ENCODE measurements around the gene FGR. TPM values are rescaled to one million over a fixed set of nuclear protein-coding genes. Genes with fewer than 3 reads are reported as not detected.

FGR gene
- total and polyA plus RNA-seq, 2 donors (not counting 1 experiment from before 2014, with no cell fraction given), result 57.0 to 295 TPM

DNA sequence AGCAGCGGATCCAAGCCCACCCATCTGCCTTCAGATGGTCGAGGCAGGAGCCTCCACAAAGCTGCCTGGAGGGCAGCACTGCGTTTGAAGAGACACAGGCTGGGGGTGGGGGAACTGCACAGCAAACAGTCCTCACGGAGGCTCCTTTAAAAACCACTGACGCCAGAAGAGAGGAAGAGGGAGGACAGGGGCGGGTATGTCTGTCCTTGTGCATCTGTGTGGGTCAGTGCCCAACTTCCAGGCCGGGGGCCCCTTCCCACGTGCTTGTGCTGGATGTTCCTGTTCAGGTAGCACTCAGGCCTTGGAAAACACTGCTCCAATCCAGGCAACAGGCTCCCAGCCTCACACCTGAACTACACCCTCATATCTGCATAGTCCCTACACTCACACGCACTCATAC, 38.7 kb downstream of the FGR start:
- Mint-ChIP-seq H3K9me3 (ENCODE audit: insufficient read depth) (no peaks in the 10 kb centered on the region), H3K4me1 (peaks cover 31% of the 10 kb centered on the region), H3K27ac (no peak overlapping the region), H3K4me3 (no peak overlapping the region), H3K27me3 (no peaks in the 10 kb centered on the region)
- 35% methylated on average over 8 of the region's 9 CpGs for WGBS (ENCODE audit: insufficient coverage)
- no peak overlapping the region for H3K4me2 ChIP-seq (replicated peaks; ENCODE audit: low read depth, low read length, poor library complexity, severe bottlenecking)
- H3K4me1 ChIP-seq (ENCODE audit: control insufficient read depth in 2 of 2, insufficient read depth in 2 of 2, low read length in 2 of 2), result peaks cover 47 to 72% of the 10 kb centered on the region in 2 donors
- H2AFZ ChIP-seq (ENCODE audit: insufficient read depth, low read depth, low read length, poor library complexity, severe bottlenecking), result no peak overlapping the region
- H3K9me3 ChIP-seq (ENCODE audit: control extremely low read depth in 1 of 3, control insufficient read depth in 2 of 3, insufficient read depth in 1 of 3, low read length in 2 of 3), result no peaks in the 10 kb centered on the region
- ChIA-PET CTCF (interaction anchor here (0.6 to 2.0 kb wide), 3 partner anchors 9 to 552 kb away, joined by 3 to 12 read pairs (median 7); no protein-coding TSS in a partner anchor), POLR2A (interaction anchor here (0.5 kb wide), 1 partner anchor 201 kb away, joined by 3 read pairs; no protein-coding TSS in a partner anchor)
- H3K27ac ChIP-seq (ENCODE audit: low read length in 2 of 2), result no peak overlapping the region
- H3K9ac ChIP-seq (ENCODE audit: low read length), result no peak overlapping the region
- intact Hi-C loops (cut with micrococcal nuclease), result no loop called here
- H3K27me3 ChIP-seq (replicated peaks in 1 of 4; ENCODE audit: control extremely low read depth in 1 of 4, control insufficient read depth in 3 of 4, insufficient read depth in 4 of 4, low read length in 3 of 4), result no peaks in the 10 kb centered on the region
- ATAC-seq (ENCODE audit: low read depth) (no peak), DNase-seq (no peak)
- peaks cover 0 to 5% of the 10 kb centered on the region in 2 experiments for H3K36me3 ChIP-seq (replicated peaks in 1 of 2; ENCODE audit: control extremely low read depth in 1 of 2, control insufficient read depth in 1 of 2, extremely low read depth in 1 of 2, insufficient read depth in 2 of 2, low read length in 1 of 2)
- peaks cover 96% of the 10 kb centered on the region for H3K79me2 ChIP-seq (ENCODE audit: control insufficient read depth, insufficient read depth, low read length)
- H4K20me1 ChIP-seq (ENCODE audit: control insufficient read depth, insufficient read depth, low read length, poor library complexity, severe bottlenecking), result peaks cover 87% of the 10 kb centered on the region
- no peak overlapping the region for H3K4me3 ChIP-seq (ENCODE audit: control extremely low read depth in 1 of 5, extremely low read depth in 1 of 5, insufficient read depth in 1 of 5, low read depth in 2 of 5, low read length in 4 of 5)
- TF ChIP-seq EZH2 (IDR thresholded peaks at IDR 0.05; ENCODE audit: borderline replicate concordance, insufficient read depth, low read depth, low read length, poor library complexity, severe bottlenecking), result no peak
- TF ChIP-seq, protein P1, sequence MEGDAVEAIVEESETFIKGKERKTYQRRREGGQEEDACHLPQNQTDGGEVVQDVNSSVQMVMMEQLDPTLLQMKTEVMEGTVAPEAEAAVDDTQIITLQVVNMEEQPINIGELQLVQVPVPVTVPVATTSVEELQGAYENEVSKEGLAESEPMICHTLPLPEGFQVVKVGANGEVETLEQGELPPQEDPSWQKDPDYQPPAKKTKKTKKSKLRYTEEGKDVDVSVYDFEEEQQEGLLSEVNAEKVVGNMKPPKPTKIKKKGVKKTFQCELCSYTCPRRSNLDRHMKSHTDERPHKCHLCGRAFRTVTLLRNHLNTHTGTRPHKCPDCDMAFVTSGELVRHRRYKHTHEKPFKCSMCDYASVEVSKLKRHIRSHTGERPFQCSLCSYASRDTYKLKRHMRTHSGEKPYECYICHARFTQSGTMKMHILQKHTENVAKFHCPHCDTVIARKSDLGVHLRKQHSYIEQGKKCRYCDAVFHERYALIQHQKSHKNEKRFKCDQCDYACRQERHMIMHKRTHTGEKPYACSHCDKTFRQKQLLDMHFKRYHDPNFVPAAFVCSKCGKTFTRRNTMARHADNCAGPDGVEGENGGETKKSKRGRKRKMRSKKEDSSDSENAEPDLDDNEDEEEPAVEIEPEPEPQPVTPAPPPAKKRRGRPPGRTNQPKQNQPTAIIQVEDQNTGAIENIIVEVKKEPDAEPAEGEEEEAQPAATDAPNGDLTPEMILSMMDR (IDR thresholded peaks at IDR 0.05), result no peak

DNA sequence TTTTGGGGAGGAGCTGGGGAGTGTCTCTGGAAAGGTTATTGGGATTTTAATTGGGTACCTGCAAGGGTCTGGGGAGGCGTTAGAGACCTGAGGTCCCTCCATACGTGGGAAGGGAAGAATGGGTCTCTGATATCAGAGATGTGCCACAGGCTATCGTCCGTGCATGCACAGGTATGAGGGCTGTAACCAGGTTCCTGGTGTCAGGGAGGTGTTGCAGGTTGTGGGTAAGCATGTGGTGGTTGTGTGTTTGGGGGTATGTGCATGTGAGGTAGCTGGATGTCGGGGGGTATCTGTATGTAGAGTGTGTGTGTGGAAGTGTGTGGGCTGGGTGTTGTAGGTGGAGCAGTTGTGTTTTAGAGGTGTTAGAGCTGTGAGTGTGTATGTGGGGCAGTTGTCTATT, 39.4 kb downstream of the FGR start:
- Mint-ChIP-seq H3K4me1 (peaks cover 26% of the 10 kb centered on the region), H3K27ac (no peak overlapping the region), H3K4me3 (no peak overlapping the region), H3K27me3 (no peaks in the 10 kb centered on the region), H3K9me3 (ENCODE audit: insufficient read depth) (no peaks in the 10 kb centered on the region)
- TF ChIP-seq EZH2 (IDR thresholded peaks at IDR 0.05; ENCODE audit: borderline replicate concordance, insufficient read depth, low read depth, low read length, poor library complexity, severe bottlenecking), result no peak
- TF ChIP-seq, protein P1 (IDR thresholded peaks at IDR 0.05), result no peak
- Histone ChIP-seq H3K79me2 (ENCODE audit: control insufficient read depth, insufficient read depth, low read length) (peaks cover 98% of the 10 kb centered on the region), H3K4me2 (replicated peaks; ENCODE audit: low read depth, low read length, poor library complexity, severe bottlenecking) (no peak overlapping the region), H3K27ac (ENCODE audit: low read length in 2 of 2) (no peak overlapping the region), H4K20me1 (ENCODE audit: control insufficient read depth, insufficient read depth, low read length, poor library complexity, severe bottlenecking) (peaks cover 88% of the 10 kb centered on the region), H3K9ac (ENCODE audit: low read length) (no peak overlapping the region), H3K9me3 (ENCODE audit: control extremely low read depth in 1 of 3, control insufficient read depth in 2 of 3, insufficient read depth in 1 of 3, low read length in 2 of 3) (no peaks in the 10 kb centered on the region), H3K4me1 (ENCODE audit: control insufficient read depth in 2 of 2, insufficient read depth in 2 of 2, low read length in 2 of 2) (peaks cover 46 to 70% of the 10 kb centered on the region in 2 donors), H3K27me3 (replicated peaks in 1 of 4; ENCODE audit: control extremely low read depth in 1 of 4, control insufficient read depth in 3 of 4, insufficient read depth in 4 of 4, low read length in 3 of 4) (no peaks in the 10 kb centered on the region), H2AFZ (ENCODE audit: insufficient read depth, low read depth, low read length, poor library complexity, severe bottlenecking) (no peak overlapping the region), H3K4me3 (ENCODE audit: control extremely low read depth in 1 of 5, extremely low read depth in 1 of 5, insufficient read depth in 1 of 5, low read depth in 2 of 5, low read length in 4 of 5) (no peak overlapping the region), H3K36me3 (replicated peaks in 1 of 2; ENCODE audit: control extremely low read depth in 1 of 2, control insufficient read depth in 1 of 2, extremely low read depth in 1 of 2, insufficient read depth in 2 of 2, low read length in 1 of 2) (peaks cover 0 to 6% of the 10 kb centered on the region in 2 experiments)
- WGBS (ENCODE audit: insufficient coverage), result 73% methylated on average over 5 of the region's 5 CpGs
- CTCF ChIA-PET, result interaction anchor here (1.1 to 2.0 kb wide), 4 partner anchors 15 to 263 kb away, joined by 3 to 12 read pairs (median 3); no protein-coding TSS in a partner anchor
- intact Hi-C loops (cut with micrococcal nuclease), result no loop called here
- ATAC-seq (ENCODE audit: low read depth) (no peak), DNase-seq (no peak)
- POLR2A ChIA-PET, result no interaction called here
